Loucy (cell line): ENCODE measurements around the gene PRDM11.

Experiments used
- CTCF ChIP-seq: fragments of 200-600 bp; sonication (generic); conservative IDR thresholded peaks from 2 replicates; pipeline ENCODE4 v1.5.1; 2014; ENCODE audit warnings: mild to moderate bottlenecking, antibody characterized with exemption, low read length
- EZH2phosphoT487 ChIP-seq: fragments of 200-600 bp; IDR thresholded peaks from 2 replicates; pipeline ENCODE4 v1.6.1; 2018; ENCODE audit warnings: antibody characterized with exemption, mild to moderate bottlenecking, moderate library complexity, borderline replicate concordance

- no peak for TF ChIP-seq CTCF
- TF ChIP-seq EZH2phosphoT487 = no peak
These were observed 102.1 kb downstream of the PRDM11 start for GRCh38 chr11:45248501-45249011.
